GM12878 (cell line): ENCODE measurements around the gene PLA2G1B. TPM values are rescaled to one million over a fixed set of nuclear protein-coding genes. Genes with fewer than 3 reads are reported as not detected.

Experiments
- EGR1 ChIP-seq, 2 experiments: IDR thresholded peaks; 1 replicate in 1 of 2; 2 replicates in 1 of 2; pipeline ENCODE4 v1.6.1; 2011 to 2012; ENCODE audit warnings: low read depth in 2 of 2, low read length in 2 of 2, borderline replicate concordance in 1 of 2, mild to moderate bottlenecking in 1 of 2, moderate library complexity in 1 of 2
- FOXM1 ChIP-seq: IDR thresholded peaks from 2 replicates; pipeline ENCODE4 v1.6.1; 2012; ENCODE audit warnings: low read depth, mild to moderate bottlenecking, inconsistent platforms, low read length, moderate library complexity
- JUNB ChIP-seq: IDR thresholded peaks from 2 replicates; pipeline ENCODE4 v1.6.1; 2016; ENCODE audit warnings: antibody characterized with exemption, mild to moderate bottlenecking
- KLF5 ChIP-seq: fragments of 450-650 bp; IDR thresholded peaks from 2 replicates; pipeline ENCODE4 v1.6.1; 2014; ENCODE audit warnings: mild to moderate bottlenecking; ENCODE audit not compliant: partially characterized antibody
- LARP7 ChIP-seq: fragments of 450-650 bp; IDR thresholded peaks from 2 replicates; pipeline ENCODE4 v1.6.1; 2017; ENCODE audit warnings: mild to moderate bottlenecking
- MYB ChIP-seq: fragments of 150-350 bp; IDR thresholded peaks from 2 replicates; pipeline ENCODE4 v1.6.1; 2014; ENCODE audit warnings: mild to moderate bottlenecking, low read depth, low read length, borderline replicate concordance
- PAX5 ChIP-seq: IDR thresholded peaks from 2 replicates; pipeline ENCODE4 v1.6.1; 2011; ENCODE audit warnings: low read depth, low read length, borderline replicate concordance
- PML ChIP-seq: IDR thresholded peaks from 2 replicates; pipeline ENCODE4 v1.6.1; 2012; ENCODE audit warnings: low read length, inconsistent platforms
- RCOR1 ChIP-seq: conservative IDR thresholded peaks from 2 replicates; pipeline ENCODE4 v1.6.1; 2012; ENCODE audit warnings: low read depth, low read length, improper control_type of control experiment
- SIN3A ChIP-seq: IDR thresholded peaks from 2 replicates; pipeline ENCODE4 v1.6.1; 2012; ENCODE audit warnings: low read depth, low read length, improper control_type of control experiment
- SMAD1 ChIP-seq: fragments of 450-650 bp; IDR thresholded peaks from 2 replicates; pipeline ENCODE4 v1.6.1; 2018; ENCODE audit warnings: mild to moderate bottlenecking, low read depth; ENCODE audit not compliant: partially characterized antibody
- SMARCA5 ChIP-seq: fragments of 450-650 bp; IDR thresholded peaks from 2 replicates; pipeline ENCODE4 v1.6.1; 2017; ENCODE audit warnings: mild to moderate bottlenecking
- STAT1 ChIP-seq: fragments of 450-650 bp; conservative IDR thresholded peaks from 2 replicates; pipeline ENCODE4 v1.6.1; 2014; ENCODE audit warnings: antibody characterized with exemption, mild to moderate bottlenecking
- TARDBP ChIP-seq: IDR thresholded peaks from 2 replicates; pipeline ENCODE4 v1.6.1; 2016; ENCODE audit warnings: borderline replicate concordance
- YBX1 ChIP-seq: fragments of 450-650 bp; IDR thresholded peaks from 2 replicates; pipeline ENCODE4 v1.6.1; 2016; ENCODE audit warnings: antibody characterized with exemption
- polyA plus RNA-seq, 11 experiments: library from polyadenylated mRNA; depleted of rRNA in 4 of 11; unstranded in 6 of 11; stranded (reverse) in 5 of 11; fragments of >200 nt; fragmentation: Nextera tagmentation in 4 of 11; fragmentation: Illumina TruSeq in 1 of 11; extraction: Ambion mirVana in 4 of 11; extraction: Trizol in 1 of 11; gene quantifications; 1 replicate in 1 of 11; 2 replicates in 10 of 11; pipeline versions ENCODE4 v1.2.1 to v1.2.3, GENCODE V29; 2011 to 2016; ENCODE audit warnings: inconsistent platforms in 2 of 11, missing spikeins in 2 of 11, low read depth in 1 of 11
- total RNA-seq, 4 experiments: library from RNA; depleted of rRNA in 3 of 4; stranded (reverse); fragments of >200 nt in 3 of 4; fragmentation: Illumina TruSeq in 1 of 4; extraction: Trizol in 1 of 4; gene quantifications; 2 replicates each; pipeline versions ENCODE4 v1.2.1 to v1.2.3, GENCODE V29; 2013 to 2021
- TF ChIP-seq, protein P1 (sequence below): IDR thresholded peaks from 2 replicates; pipeline ENCODE4 v1.6.1; 2012; ENCODE audit warnings: improper control_type of control experiment, low read depth, low read length; ENCODE audit not compliant: insufficient replicate concordance
- TF ChIP-seq, protein P2 (sequence below): IDR thresholded peaks from 2 replicates; pipeline ENCODE4 v1.6.1; 2012; ENCODE audit warnings: low read depth, low read length, improper control_type of control experiment
- TF ChIP-seq, protein P3 (sequence below): IDR thresholded peaks from 2 replicates; pipeline ENCODE4 v1.6.1; 2011; ENCODE audit warnings: mild to moderate bottlenecking, low read depth, low read length, moderate library complexity; ENCODE audit not compliant: insufficient replicate concordance

PLA2G1B gene
- total and polyA plus RNA-seq, 10 of the 15 experiments (the other 5 are each of a cell fraction or from before 2014, with no cell fraction given) = not detected

DNA sequence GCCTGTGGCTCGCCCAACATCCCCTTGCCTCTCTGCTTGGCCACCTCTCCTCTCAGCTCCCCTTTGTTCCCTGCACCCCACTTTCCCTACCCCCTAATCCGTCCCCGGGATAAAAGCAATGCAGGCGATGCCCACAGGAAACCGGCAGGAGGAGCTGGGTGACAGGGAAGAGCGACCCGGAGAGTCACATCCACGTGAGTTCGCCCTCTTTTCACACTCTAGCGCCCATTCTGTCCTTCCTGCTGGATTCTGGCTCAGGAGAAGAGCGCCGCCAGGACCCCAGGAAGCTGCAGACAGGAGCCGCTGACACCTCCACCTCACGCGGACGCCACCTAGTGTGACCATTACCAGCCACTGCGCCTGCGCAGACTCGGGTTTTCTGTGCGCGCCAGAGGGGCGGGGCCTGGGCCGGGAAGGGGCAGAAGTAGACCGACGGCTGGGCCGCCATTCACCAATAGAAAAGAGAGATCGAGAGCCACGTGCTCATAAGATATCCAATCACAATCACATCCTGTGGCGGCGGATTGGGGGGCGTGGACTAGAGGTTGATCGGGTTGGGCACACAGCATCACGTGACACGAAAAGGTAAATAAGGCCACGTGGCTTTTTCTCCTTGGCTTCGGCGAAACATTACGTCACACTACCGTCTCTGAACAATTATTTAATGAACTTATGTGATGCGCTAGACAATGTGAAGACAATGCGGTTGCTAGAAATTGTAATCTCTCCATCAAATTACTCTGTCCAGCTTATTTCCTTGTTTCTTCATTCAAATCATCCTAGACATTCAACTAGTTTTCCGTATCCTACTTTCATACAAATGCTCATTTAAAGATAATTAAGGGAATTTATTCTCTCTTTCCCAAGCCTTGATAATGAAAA is 10.1 kb downstream of the PLA2G1B start (continued):
- TF ChIP-seq, protein P1, sequence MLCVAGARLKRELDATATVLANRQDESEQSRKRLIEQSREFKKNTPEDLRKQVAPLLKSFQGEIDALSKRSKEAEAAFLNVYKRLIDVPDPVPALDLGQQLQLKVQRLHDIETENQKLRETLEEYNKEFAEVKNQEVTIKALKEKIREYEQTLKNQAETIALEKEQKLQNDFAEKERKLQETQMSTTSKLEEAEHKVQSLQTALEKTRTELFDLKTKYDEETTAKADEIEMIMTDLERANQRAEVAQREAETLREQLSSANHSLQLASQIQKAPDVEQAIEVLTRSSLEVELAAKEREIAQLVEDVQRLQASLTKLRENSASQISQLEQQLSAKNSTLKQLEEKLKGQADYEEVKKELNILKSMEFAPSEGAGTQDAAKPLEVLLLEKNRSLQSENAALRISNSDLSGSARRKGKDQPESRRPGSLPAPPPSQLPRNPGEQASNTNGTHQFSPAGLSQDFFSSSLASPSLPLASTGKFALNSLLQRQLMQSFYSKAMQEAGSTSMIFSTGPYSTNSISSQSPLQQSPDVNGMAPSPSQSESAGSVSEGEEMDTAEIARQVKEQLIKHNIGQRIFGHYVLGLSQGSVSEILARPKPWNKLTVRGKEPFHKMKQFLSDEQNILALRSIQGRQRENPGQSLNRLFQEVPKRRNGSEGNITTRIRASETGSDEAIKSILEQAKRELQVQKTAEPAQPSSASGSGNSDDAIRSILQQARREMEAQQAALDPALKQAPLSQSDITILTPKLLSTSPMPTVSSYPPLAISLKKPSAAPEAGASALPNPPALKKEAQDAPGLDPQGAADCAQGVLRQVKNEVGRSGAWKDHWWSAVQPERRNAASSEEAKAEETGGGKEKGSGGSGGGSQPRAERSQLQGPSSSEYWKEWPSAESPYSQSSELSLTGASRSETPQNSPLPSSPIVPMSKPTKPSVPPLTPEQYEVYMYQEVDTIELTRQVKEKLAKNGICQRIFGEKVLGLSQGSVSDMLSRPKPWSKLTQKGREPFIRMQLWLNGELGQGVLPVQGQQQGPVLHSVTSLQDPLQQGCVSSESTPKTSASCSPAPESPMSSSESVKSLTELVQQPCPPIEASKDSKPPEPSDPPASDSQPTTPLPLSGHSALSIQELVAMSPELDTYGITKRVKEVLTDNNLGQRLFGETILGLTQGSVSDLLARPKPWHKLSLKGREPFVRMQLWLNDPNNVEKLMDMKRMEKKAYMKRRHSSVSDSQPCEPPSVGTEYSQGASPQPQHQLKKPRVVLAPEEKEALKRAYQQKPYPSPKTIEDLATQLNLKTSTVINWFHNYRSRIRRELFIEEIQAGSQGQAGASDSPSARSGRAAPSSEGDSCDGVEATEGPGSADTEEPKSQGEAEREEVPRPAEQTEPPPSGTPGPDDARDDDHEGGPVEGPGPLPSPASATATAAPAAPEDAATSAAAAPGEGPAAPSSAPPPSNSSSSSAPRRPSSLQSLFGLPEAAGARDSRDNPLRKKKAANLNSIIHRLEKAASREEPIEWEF = no peak
- TF ChIP-seq SIN3A (peak; percentile 65; the same call in 1 of the 2 replicates), SMAD1 (no peak), RCOR1 (no peak), YBX1 (no peak), LARP7 (peak; percentile 62; the same call in 1 of the 2 replicates), SMARCA5 (peak; percentile 72), JUNB (no peak), FOXM1 (no peak), PAX5 (peak; percentile 82; the same call in 1 of the 2 replicates), PML (no peak), EGR1 (IDR thresholded peaks at IDR 0.05; ENCODE audit: borderline replicate concordance in 1 of 2, low read depth in 2 of 2, low read length in 2 of 2) (no peak), TARDBP (no peak), KLF5 (peak; percentile 91), STAT1 (no peak), MYB (no peak)
- TF ChIP-seq, protein P2, sequence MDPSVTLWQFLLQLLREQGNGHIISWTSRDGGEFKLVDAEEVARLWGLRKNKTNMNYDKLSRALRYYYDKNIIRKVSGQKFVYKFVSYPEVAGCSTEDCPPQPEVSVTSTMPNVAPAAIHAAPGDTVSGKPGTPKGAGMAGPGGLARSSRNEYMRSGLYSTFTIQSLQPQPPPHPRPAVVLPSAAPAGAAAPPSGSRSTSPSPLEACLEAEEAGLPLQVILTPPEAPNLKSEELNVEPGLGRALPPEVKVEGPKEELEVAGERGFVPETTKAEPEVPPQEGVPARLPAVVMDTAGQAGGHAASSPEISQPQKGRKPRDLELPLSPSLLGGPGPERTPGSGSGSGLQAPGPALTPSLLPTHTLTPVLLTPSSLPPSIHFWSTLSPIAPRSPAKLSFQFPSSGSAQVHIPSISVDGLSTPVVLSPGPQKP = no peak
- TF ChIP-seq, protein P3, sequence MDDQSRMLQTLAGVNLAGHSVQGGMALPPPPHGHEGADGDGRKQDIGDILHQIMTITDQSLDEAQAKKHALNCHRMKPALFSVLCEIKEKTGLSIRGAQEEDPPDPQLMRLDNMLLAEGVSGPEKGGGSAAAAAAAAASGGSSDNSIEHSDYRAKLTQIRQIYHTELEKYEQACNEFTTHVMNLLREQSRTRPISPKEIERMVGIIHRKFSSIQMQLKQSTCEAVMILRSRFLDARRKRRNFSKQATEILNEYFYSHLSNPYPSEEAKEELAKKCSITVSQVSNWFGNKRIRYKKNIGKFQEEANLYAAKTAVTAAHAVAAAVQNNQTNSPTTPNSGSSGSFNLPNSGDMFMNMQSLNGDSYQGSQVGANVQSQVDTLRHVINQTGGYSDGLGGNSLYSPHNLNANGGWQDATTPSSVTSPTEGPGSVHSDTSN = no peak
